Memory B cell (primary cell): ENCODE measurements around the gene GINS3.
"Not testable (repeated sequence)": the region's sequence is repeated elsewhere in the genome, so short reads cannot be mapped to it uniquely, and the experiment has no call there.

Experiments
- ATAC-seq: fragments of 150-1000 bp; cut with Tn5 transposase; 2 replicates; pipeline ENCODE4 v1.10.0; 2021; ENCODE audit warnings: low read depth, mild to moderate bottlenecking, moderate library complexity
- DNase-seq, 2 donors: peaks; one replicate each; pipeline ENCODE4 v3.0.0; 2022; ENCODE audit warnings: low spot score in 2 of 2
- H3K27ac Mint-ChIP-seq: one replicate; pipeline ENCODE4 v1.8.0; 2022; ENCODE audit warnings: mild to moderate bottlenecking, moderate library complexity, mixed read lengths
- H3K27me3 Mint-ChIP-seq: one replicate; pipeline ENCODE4 v1.8.0; 2022; ENCODE audit warnings: mixed read lengths
- H3K36me3 Mint-ChIP-seq: one replicate; pipeline ENCODE4 v1.8.0; 2022; ENCODE audit warnings: mild to moderate bottlenecking, mixed read lengths
- H3K4me1 Mint-ChIP-seq: one replicate; pipeline ENCODE4 v1.8.0; 2022; ENCODE audit warnings: mixed read lengths
- H3K4me3 Mint-ChIP-seq: one replicate; pipeline ENCODE4 v1.8.0; 2022; ENCODE audit warnings: mild to moderate bottlenecking, moderate library complexity, mixed read lengths
- H3K9me3 Mint-ChIP-seq: one replicate; pipeline ENCODE4 v1.8.0; 2022; ENCODE audit warnings: mixed read lengths

The GINS3 gene

DNA sequence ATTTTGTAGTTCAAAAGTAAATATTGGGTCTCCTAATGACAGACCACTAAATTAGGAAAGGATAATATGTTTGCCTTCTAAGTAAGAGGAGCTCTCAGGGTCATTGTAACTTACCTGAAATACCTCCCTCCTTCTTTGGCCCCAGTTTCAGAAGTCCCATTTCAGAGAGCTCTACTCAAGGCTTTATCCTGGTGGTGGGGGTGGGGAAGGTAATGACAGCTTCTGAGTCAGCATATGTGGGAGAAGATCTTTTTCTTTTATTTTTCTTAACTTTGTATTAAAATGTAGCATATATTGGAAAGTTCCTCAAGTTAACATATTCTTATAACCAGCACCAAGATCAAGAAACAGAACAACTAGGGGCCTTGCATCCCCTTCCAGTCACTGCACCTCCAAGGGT, 16.9 kb upstream of the GINS3 start:
- H3K9me3 Mint-ChIP-seq, result no peaks in the 10 kb centered on the region
- ATAC-seq (no peak), DNase-seq (no peak)
- peaks cover 3% of the 10 kb centered on the region for H3K4me1 Mint-ChIP-seq
- peaks cover 31% of the 10 kb centered on the region for H3K27me3 Mint-ChIP-seq
- H3K27ac Mint-ChIP-seq, result no peak overlapping the region
- H3K36me3 Mint-ChIP-seq, result no peaks in the 10 kb centered on the region
- H3K4me3 Mint-ChIP-seq, result no peak overlapping the region

DNA sequence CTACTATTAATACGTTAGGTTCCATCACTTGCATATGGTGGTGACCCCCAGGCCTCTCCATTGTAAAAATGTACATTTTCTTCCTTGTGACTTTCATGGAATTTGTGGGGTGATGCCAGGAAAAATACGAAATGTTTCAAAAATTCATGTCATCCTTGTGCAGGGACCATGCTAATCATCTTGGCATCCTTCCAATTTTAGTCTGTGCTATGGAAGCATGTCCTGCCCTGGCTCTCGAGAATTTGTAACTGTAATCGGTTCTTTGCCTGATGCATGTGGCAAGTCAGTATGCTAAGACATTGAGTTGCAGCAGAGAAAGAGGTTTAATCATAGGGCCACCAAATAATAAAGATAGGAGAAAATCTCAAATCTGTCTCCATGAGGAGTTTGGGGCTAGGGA, 14.3 kb upstream of the GINS3 start:
- Mint-ChIP-seq H3K4me1 (no peaks in the 10 kb centered on the region), H3K27ac (no peak overlapping the region), H3K4me3 (no peak overlapping the region), H3K9me3 (no peaks in the 10 kb centered on the region), H3K36me3 (no peaks in the 10 kb centered on the region), H3K27me3 (peaks cover 29% of the 10 kb centered on the region)
- DNase-seq, result no peak
- ATAC-seq, result no peak

DNA sequence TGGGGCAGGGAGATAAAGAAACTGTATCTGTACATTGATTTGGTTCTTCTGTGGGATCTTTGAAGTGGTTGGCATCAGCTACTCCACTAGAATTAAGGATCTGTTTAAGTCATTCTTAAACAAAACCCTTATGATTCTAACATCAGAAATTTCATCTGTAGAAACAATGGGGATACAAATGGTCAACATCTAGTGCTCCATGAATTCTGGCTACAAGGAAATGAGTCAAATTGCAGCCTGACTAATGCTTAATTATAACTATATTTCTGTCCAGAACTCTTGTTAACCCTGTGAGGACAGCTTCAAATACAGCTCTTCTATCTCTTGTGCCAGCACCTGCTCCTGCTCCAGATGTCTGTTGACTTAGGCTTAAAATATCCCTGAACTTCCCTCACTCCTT, 13.9 kb upstream of the GINS3 start:
- no peaks in the 10 kb centered on the region for H3K9me3 Mint-ChIP-seq
- H3K27ac Mint-ChIP-seq, result no peak overlapping the region

DNA sequence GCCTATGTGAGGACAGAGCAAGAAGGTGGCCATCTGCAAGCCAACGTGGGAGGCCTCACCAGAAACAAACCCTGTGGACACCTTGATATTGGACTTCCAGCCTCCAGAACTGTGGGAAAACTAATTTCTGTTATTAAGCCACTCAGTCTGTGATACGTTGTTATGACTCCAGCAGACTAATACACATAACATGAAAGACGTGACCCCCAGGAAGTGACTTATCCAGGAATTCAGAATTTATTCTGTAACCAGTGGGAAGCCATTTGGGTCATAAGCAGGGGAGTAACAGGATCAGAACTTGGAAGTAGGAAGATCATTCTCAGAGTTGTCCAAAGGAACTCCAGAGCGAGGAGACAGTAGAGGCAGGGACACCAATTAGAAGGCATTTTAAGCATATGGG, 12.5 kb upstream of the GINS3 start:
- DNase-seq, result no peak
- no peak overlapping the region for H3K4me3 Mint-ChIP-seq
- H3K27me3 Mint-ChIP-seq, result peaks cover 26% of the 10 kb centered on the region
- H3K4me1 Mint-ChIP-seq, result peaks cover 3% of the 10 kb centered on the region
- H3K27ac Mint-ChIP-seq, result no peak overlapping the region
- no peaks in the 10 kb centered on the region for H3K36me3 Mint-ChIP-seq
- H3K9me3 Mint-ChIP-seq, result no peaks in the 10 kb centered on the region
- no peak for ATAC-seq

More for the DNA sequence above, 13.9 kb upstream of the GINS3 start:
- Mint-ChIP-seq H3K4me1 (no peaks in the 10 kb centered on the region), H3K4me3 (no peak overlapping the region), H3K27me3 (peaks cover 27% of the 10 kb centered on the region), H3K36me3 (no peaks in the 10 kb centered on the region)
- no peak for ATAC-seq
- no peak for DNase-seq

GRCh38 chr16:58381661-58382060, 10.6 kb upstream of the GINS3 start:
- no peak overlapping the region for H3K4me3 Mint-ChIP-seq
- H3K27me3 Mint-ChIP-seq, result peaks cover 28% of the 10 kb centered on the region
- ATAC-seq, result no peak
- DNase-seq, result no peak
- no peaks in the 10 kb centered on the region for H3K36me3 Mint-ChIP-seq
- H3K27ac Mint-ChIP-seq, result no peak overlapping the region
- H3K4me1 Mint-ChIP-seq, result peaks cover 3% of the 10 kb centered on the region
- no peaks in the 10 kb centered on the region for H3K9me3 Mint-ChIP-seq

DNA sequence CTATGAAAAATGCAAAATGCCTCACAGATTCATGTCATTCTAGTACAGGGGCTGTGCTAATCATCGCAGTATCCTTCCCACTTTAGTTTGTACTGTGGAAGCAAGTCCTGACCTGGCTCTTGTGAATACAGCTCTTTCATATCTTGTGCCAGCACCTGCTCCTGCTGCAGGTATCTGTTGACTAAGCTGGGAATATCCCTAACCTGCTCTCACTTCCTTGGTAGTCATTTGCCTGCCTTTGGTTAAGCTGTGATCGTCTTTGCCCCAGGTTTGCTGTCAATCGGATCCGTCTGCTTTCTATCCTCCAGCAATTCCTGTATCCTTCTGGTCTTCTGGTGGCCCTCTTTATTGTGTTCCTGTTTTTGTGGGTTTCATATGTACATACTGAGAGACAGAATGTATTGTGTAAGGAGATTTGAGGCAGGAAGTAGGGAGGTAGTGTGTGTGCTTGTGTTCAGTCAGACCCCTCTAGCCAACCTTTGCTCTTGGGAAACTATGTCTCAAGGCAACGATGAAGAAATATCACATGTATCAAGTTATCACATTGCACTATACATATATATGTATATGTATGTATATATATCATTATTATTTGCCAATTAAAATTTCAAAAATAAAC, 7.7 kb upstream of the GINS3 start:
- H3K36me3 Mint-ChIP-seq, result no peaks in the 10 kb centered on the region
- no peaks in the 10 kb centered on the region for H3K9me3 Mint-ChIP-seq
- ATAC-seq, result no peak
- H3K27ac Mint-ChIP-seq, result no peak overlapping the region
- peaks cover 16% of the 10 kb centered on the region for H3K27me3 Mint-ChIP-seq
- no peak for DNase-seq
- no peak overlapping the region for H3K4me3 Mint-ChIP-seq
- peaks cover 3% of the 10 kb centered on the region for H3K4me1 Mint-ChIP-seq

DNA sequence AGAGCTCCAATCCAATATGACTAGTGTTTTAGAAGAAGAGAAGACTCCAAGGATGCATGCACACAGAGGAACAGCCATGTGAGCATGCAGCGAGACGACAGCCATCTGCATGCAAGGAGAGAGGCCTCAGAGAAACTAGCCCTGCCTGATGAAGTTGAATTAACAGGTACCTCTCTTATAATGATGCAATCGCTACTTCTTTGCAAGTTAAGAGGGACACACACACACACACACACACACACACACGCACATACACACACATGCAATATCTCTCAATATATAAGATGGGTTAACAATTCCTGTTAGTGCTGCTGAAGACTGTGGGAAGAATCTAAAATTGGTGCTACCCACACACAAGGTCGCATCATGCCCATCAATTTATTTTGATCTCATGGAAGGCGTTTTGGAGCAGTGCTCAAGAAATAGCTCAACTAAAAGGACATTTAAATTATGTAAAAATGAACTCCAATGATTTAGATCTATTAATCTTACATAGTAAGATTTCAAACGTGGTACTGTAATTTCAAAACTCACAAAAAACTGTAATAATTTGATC, 7.0 kb upstream of the GINS3 start:
- Mint-ChIP-seq H3K27me3 (peaks cover 12% of the 10 kb centered on the region), H3K9me3 (no peaks in the 10 kb centered on the region), H3K4me1 (peaks cover 3% of the 10 kb centered on the region), H3K4me3 (no peak overlapping the region), H3K36me3 (no peaks in the 10 kb centered on the region), H3K27ac (no peak overlapping the region)
- DNase-seq (no peak), ATAC-seq (no peak)

DNA sequence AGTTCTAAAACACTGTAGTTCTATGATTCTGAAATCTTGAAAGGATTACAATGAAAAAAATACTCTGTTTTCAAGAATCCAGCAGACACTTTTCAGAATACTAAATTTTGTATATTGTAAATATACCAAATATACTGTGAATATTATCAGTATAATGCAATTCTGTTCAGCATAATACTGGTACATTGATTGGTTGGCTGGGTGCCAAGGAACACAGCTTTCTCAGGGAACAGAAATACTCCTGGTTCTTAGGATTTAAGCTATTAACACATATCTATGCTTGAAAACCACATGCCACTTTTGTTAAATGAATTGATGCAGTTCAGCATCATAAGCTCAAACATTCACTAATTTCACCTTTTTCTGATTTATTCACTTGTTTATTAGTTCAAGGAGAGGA, 2.5 kb upstream of the GINS3 start:
- peaks cover 3% of the 10 kb centered on the region for H3K36me3 Mint-ChIP-seq
- DNase-seq (no peak), ATAC-seq (no peak)
- H3K4me1 Mint-ChIP-seq, result peaks cover 3% of the 10 kb centered on the region
- H3K9me3 Mint-ChIP-seq, result no peaks in the 10 kb centered on the region
- H3K27me3 Mint-ChIP-seq, result peaks cover 2% of the 10 kb centered on the region
- no peak overlapping the region for H3K4me3 Mint-ChIP-seq
- no peak overlapping the region for H3K27ac Mint-ChIP-seq

GRCh38 chr16:58393138-58393504, 850 bp downstream of the GINS3 start:
- no peaks in the 10 kb centered on the region for H3K27me3 Mint-ChIP-seq
- ATAC-seq (no peak), DNase-seq (no peak)
- H3K36me3 Mint-ChIP-seq, result peaks cover 3% of the 10 kb centered on the region
- peaks cover 2% of the 10 kb centered on the region for H3K4me1 Mint-ChIP-seq
- no peaks in the 10 kb centered on the region for H3K9me3 Mint-ChIP-seq
- peak overlapping the region; percentile 95 for H3K27ac Mint-ChIP-seq
- peak overlapping the region; percentile 99 for H3K4me3 Mint-ChIP-seq

DNA sequence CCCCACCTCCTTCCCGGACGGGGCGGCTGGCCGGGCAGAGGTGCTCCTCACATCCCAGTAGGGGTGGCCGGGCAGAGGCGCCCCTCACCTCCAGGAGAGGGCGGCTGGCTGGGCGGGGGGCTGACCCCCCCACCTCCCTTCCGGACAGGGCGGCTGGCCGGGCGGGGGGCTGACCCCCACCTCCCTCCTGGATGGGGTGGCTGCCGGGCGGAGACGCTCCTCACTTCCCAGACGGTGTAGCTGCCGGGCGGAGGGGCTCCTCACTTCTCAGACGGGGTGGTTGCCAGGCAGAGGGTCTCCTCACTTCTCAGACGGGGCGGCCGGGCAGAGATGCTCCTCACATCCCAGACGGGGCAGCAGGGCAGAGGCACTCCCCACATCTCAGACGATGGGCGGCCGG, 4.6 kb downstream of the GINS3 start:
- not testable (repeated sequence) for H3K4me3 Mint-ChIP-seq

GRCh38 chr16:58399718-58400633, 7.7 kb downstream of the GINS3 start:
- no peaks in the 10 kb centered on the region for H3K27me3 Mint-ChIP-seq
- ATAC-seq (no peak), DNase-seq (no peak)
- H3K4me1 Mint-ChIP-seq, result no peaks in the 10 kb centered on the region
- no peak overlapping the region for H3K4me3 Mint-ChIP-seq
- no peak overlapping the region for H3K27ac Mint-ChIP-seq
- peaks cover 7% of the 10 kb centered on the region for H3K36me3 Mint-ChIP-seq
- no peaks in the 10 kb centered on the region for H3K9me3 Mint-ChIP-seq

More for the DNA sequence above, 4.6 kb downstream of the GINS3 start:
- not testable (repeated sequence) for H3K27ac Mint-ChIP-seq, DNase-seq, H3K9me3 Mint-ChIP-seq, H3K27me3 Mint-ChIP-seq, ATAC-seq, H3K4me1 Mint-ChIP-seq, H3K36me3 Mint-ChIP-seq

DNA sequence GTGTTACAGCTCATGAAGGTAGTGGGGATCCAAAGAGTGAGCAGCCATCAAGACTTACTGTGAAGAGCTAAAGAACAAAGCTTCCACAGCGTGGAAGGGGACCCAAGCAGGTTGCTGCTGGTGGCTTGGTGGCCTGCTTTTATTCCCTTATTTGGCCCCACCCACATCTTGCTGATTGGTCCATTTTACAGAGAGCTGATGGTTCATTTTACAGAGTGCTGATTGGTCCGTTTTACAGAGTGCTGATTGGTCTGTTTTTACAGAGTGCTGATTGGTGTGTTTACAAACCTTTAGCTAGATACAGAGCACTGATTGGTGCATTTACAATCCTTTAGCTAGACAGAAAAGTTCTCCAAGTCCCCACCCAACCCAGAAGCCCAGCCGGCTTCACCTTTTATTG, 9.0 kb downstream of the GINS3 start:
- not testable (repeated sequence) for H3K36me3 Mint-ChIP-seq, H3K27me3 Mint-ChIP-seq, ATAC-seq, H3K9me3 Mint-ChIP-seq, DNase-seq, H3K4me1 Mint-ChIP-seq, H3K27ac Mint-ChIP-seq, H3K4me3 Mint-ChIP-seq

DNA sequence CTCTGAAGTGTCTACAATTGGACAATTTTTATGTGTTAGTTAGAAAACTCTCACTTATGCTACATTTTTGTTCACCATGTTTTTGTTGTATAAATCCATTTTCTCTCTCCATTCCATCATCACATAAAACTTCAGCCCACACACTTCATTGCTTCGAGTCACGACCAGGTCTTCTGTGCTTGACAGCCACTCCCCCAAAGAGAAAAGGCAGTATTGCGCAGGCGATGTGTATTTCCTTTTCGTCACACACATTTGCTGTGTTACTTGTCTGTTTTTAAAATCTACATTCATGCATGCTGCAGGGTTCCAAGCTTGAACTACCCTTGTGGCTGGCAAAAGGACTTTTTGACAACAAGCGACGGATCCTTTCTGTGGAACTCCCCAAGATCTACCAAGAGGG, 10.5 kb downstream of the GINS3 start:
- Mint-ChIP-seq H3K36me3 (peaks cover 7% of the 10 kb centered on the region), H3K4me1 (no peaks in the 10 kb centered on the region), H3K27ac (no peak overlapping the region), H3K27me3 (no peaks in the 10 kb centered on the region), H3K4me3 (no peak overlapping the region), H3K9me3 (no peaks in the 10 kb centered on the region)
- ATAC-seq, result no peak
- no peak for DNase-seq

GRCh38 chr16:58409316-58409973, 17.2 kb downstream of the GINS3 start:
- ATAC-seq (no peak), DNase-seq (no peak)
- Mint-ChIP-seq H3K36me3 (peaks cover under 1% of the 10 kb centered on the region), H3K27ac (no peak overlapping the region), H3K27me3 (no peaks in the 10 kb centered on the region), H3K4me1 (peaks cover 4% of the 10 kb centered on the region), H3K9me3 (no peaks in the 10 kb centered on the region), H3K4me3 (no peak overlapping the region)
